Measurements from ENCODE around the gene SEMA3G.

- TF ChIP-seq CTCF (conservative IDR thresholded peaks at IDR 0.05; ENCODE audit: low read depth, low read length) (no peak), EZH2 (IDR thresholded peaks at IDR 0.05; ENCODE audit: low read length, unreplicated experiment) (no peak), EZH2phosphoT487 (IDR thresholded peaks at IDR 0.05; ENCODE audit: borderline replicate concordance, low read length) (no peak)
These were observed 38.2 kb upstream of the SEMA3G start for GRCh38 chr3:52483081-52483480.
